K562 (cell line): ENCODE results near the gene IFNGR2. TPM values are rescaled to one million over a fixed set of nuclear protein-coding genes. Genes with fewer than 3 reads are reported as not detected.

Experiments used
- ATAC-seq: fragments of 200-7000 bp; cut with Tn5 transposase; 3 replicates; pipeline ENCODE4 v1.9.1; 2020; ENCODE audit warnings: moderate library complexity
- BruUV-seq: library from RNA; stranded (reverse); fragments of 400-500 nt; replicated peaks from 2 replicates; lab custom pipeline; 2021; lab: Mats Ljungman, UMichigan
- CTCF ChIA-PET: fragments of 300-600 bp; formaldehyde crosslinking; extraction: SDS; loops from one replicate; lab custom pipeline; 2021; ENCODE audit warnings: low intra/inter-chr PET ratio; lab: Yijun Ruan, JAX
- POLR2A ChIA-PET: fragments of 300-600, 350-650 bp; sonication (Branson Sonifier 250); formaldehyde crosslinking; extraction: SDS; loops from one replicate; lab custom pipeline; 2021; ENCODE audit warnings: antibody characterized with exemption, inconsistent platforms; lab: Yijun Ruan, JAX
- DNase-seq, 4 experiments: peaks; one replicate each; pipeline versions ENCODE4 v3.0.0 to v3.0.0-alpha.2; 2011 to 2018; ENCODE audit warnings: low spot score in 3 of 4, mixed read lengths in 3 of 4; ENCODE audit errors: extremely low read depth in 1 of 4
- FAIRE-seq: peaks from 2 replicates; lab custom pipeline; 2011; peaks lifted over from hg19 to GRCh38; lab: Jason Lieb, UNC
- H2AFZ ChIP-seq: 2 replicates; pipeline ENCODE4 v1.6.0; 2011; ENCODE audit warnings: low read depth, low read length, control low read depth, inconsistent platforms
- H3K27ac ChIP-seq: fragments of 200-600 bp; 3 replicates; pipeline ENCODE4 v1.8.0; 2011; ENCODE audit warnings: low read depth, mild to moderate bottlenecking, control low read depth, inconsistent platforms, low read length, moderate library complexity, mixed read lengths; ENCODE audit errors: extremely low read depth
- H3K27me3 ChIP-seq, 2 experiments: fragments of 300-600 bp in 1 of 2; 2 replicates in 1 of 2; 3 replicates in 1 of 2; pipeline versions ENCODE4 v1.6.0 to v1.8.0; 2011; ENCODE audit warnings: inconsistent platforms in 2 of 2, low read length in 2 of 2, mild to moderate bottlenecking in 1 of 2, mixed read lengths in 1 of 2, moderate library complexity in 1 of 2; ENCODE audit not compliant: control insufficient read depth in 2 of 2, insufficient read depth in 2 of 2
- H3K36me3 ChIP-seq: fragments of 300-600 bp; 3 replicates; pipeline ENCODE4 v1.8.0; 2011; ENCODE audit warnings: mild to moderate bottlenecking, low read length, inconsistent platforms; ENCODE audit not compliant: control insufficient read depth, insufficient read depth
- H3K4me1 ChIP-seq, 2 experiments: fragments of 200-600 bp in 1 of 2; replicated peaks in 1 of 2; 2 replicates in 1 of 2; 3 replicates in 1 of 2; pipeline versions ENCODE4 v1.5.1 to v1.8.0; 2011; ENCODE audit warnings: inconsistent platforms in 2 of 2, low read length in 2 of 2, mild to moderate bottlenecking in 1 of 2, mixed read lengths in 1 of 2, moderate library complexity in 1 of 2; ENCODE audit not compliant: control insufficient read depth in 2 of 2, insufficient read depth in 2 of 2
- H3K4me2 ChIP-seq: 2 replicates; pipeline ENCODE4 v1.6.1; 2011; ENCODE audit warnings: low read length, control low read depth, inconsistent platforms, mixed read lengths; ENCODE audit not compliant: insufficient read depth
- H3K4me3 ChIP-seq: fragments of 200-600 bp; sonication (generic), shearing (Covaris generic); 2 replicates; pipeline ENCODE4 v1.5.1; 2016; ENCODE audit warnings: control low read depth, inconsistent platforms
- H3K79me2 ChIP-seq: fragments of 200-600 bp; 3 replicates; pipeline ENCODE4 v1.8.0; 2011; ENCODE audit warnings: low read length, inconsistent platforms; ENCODE audit not compliant: control insufficient read depth, insufficient read depth
- H3K9ac ChIP-seq, 2 experiments: 2 replicates each; pipeline versions ENCODE4 v1.6.0 to v1.6.1; 2011; ENCODE audit warnings: low read depth in 2 of 2, low read length in 2 of 2, control low read depth in 1 of 2, inconsistent platforms in 1 of 2, mild to moderate bottlenecking in 1 of 2, mixed read lengths in 1 of 2; ENCODE audit not compliant: insufficient read depth in 1 of 2
- H3K9me1 ChIP-seq: one replicate; pipeline ENCODE4 v1.6.0; 2011; ENCODE audit warnings: inconsistent platforms, mild to moderate bottlenecking, low read length, moderate library complexity; ENCODE audit not compliant: control insufficient read depth, insufficient read depth
- H3K9me3 ChIP-seq: replicated peaks from 2 replicates; pipeline ENCODE4 v1.5.1; 2011; ENCODE audit warnings: low read depth, low read length, inconsistent platforms; ENCODE audit not compliant: control insufficient read depth, insufficient read depth
- H4K20me1 ChIP-seq: replicated peaks from 2 replicates; pipeline ENCODE4 v1.6.1; 2011; ENCODE audit warnings: low read length, inconsistent platforms, mixed read lengths; ENCODE audit not compliant: control insufficient read depth, insufficient read depth
- CBX3 ChIP-seq, 2 experiments: IDR thresholded peaks; 1 replicate in 1 of 2; 2 replicates in 1 of 2; pipeline ENCODE4 v1.6.1; 2012; ENCODE audit warnings: inconsistent platforms in 2 of 2, low read length in 2 of 2, borderline replicate concordance in 1 of 2, control low read depth in 1 of 2
- EZH2 ChIP-seq: IDR thresholded peaks from 2 replicates; pipeline ENCODE4 v1.6.1; 2012; ENCODE audit warnings: low read depth, mild to moderate bottlenecking, inconsistent platforms, low read length, borderline replicate concordance
- HMGN3 ChIP-seq: IDR thresholded peaks from 2 replicates; pipeline ENCODE4 v1.6.1; 2011; ENCODE audit warnings: borderline replicate concordance, low read depth, mild to moderate bottlenecking, mixed read lengths, low read length; ENCODE audit not compliant: insufficient read length; ENCODE audit errors: extremely low read depth
- HNRNPK ChIP-seq: fragments of 200-400 bp; formaldehyde crosslinking; IDR thresholded peaks from one replicate; pipeline ENCODE4 v1.6.1; 2018; ENCODE audit warnings: mild to moderate bottlenecking, low read depth, low read length; ENCODE audit not compliant: poor library complexity, severe bottlenecking
- KDM2B ChIP-seq: fragments of 250-450 bp; sonication (Bioruptor Pico); IDR thresholded peaks from 2 replicates; pipeline ENCODE4 v1.8.0; 2021; ENCODE audit warnings: mild to moderate bottlenecking, moderate library complexity
- LCOR ChIP-seq: sonication (generic); formaldehyde crosslinking; IDR thresholded peaks from 2 replicates; pipeline ENCODE4 v1.8.0; 2022; ENCODE audit warnings: mild to moderate bottlenecking, missing genetic modification reagents
- MXI1 ChIP-seq: IDR thresholded peaks from 2 replicates; pipeline ENCODE4 v1.6.1; 2011; ENCODE audit warnings: low read depth, mild to moderate bottlenecking, improper control_type of control experiment, low read length
- MYC ChIP-seq, 2 experiments: fragments of 250-450 bp in 1 of 2; sonication (Bioruptor Pico) in 1 of 2; IDR thresholded peaks; 2 replicates each; pipeline versions ENCODE4 v1.5.1 to v1.6.1; 2012 to 2021; ENCODE audit warnings: low read depth in 2 of 2, borderline replicate concordance in 1 of 2, improper control_type of control experiment in 1 of 2, low read length in 1 of 2, mild to moderate bottlenecking in 1 of 2, moderate library complexity in 1 of 2
- SIRT6 ChIP-seq: IDR thresholded peaks from one replicate; pipeline ENCODE4 v1.6.1; 2012; ENCODE audit warnings: low read depth, mild to moderate bottlenecking, control low read depth, inconsistent platforms, low read length, moderate library complexity
- THRA ChIP-seq: fragments of 450-650 bp; IDR thresholded peaks from 2 replicates; pipeline ENCODE4 v1.6.1; 2017; ENCODE audit warnings: mild to moderate bottlenecking, moderate library complexity
- THRAP3 ChIP-seq: fragments of 450-650 bp; IDR thresholded peaks from 2 replicates; pipeline ENCODE4 v1.6.1; 2016; ENCODE audit warnings: mild to moderate bottlenecking, inconsistent platforms, borderline replicate concordance
- XRCC3 ChIP-seq: fragments of 450-650 bp; IDR thresholded peaks from 2 replicates; pipeline ENCODE4 v1.6.1; 2017; ENCODE audit warnings: mild to moderate bottlenecking, moderate library complexity
- ZBTB12 ChIP-seq: fragments of 250-450 bp; sonication (Bioruptor Pico); IDR thresholded peaks from 2 replicates; pipeline ENCODE4 v1.4.0; 2020
- ZFX ChIP-seq: sonication (generic); formaldehyde crosslinking; IDR thresholded peaks from 2 replicates; pipeline ENCODE4 v1.8.0; 2022; ENCODE audit warnings: mild to moderate bottlenecking, missing genetic modification reagents, moderate library complexity
- ZNF217 ChIP-seq: sonication (generic); formaldehyde crosslinking; IDR thresholded peaks from 2 replicates; pipeline ENCODE4 v1.8.0; 2022; ENCODE audit warnings: mild to moderate bottlenecking, missing genetic modification reagents
- ZNF274 ChIP-seq: IDR thresholded peaks from 2 replicates; pipeline ENCODE4 v1.6.1; 2011; ENCODE audit warnings: low read depth, mild to moderate bottlenecking, low read length, moderate library complexity, borderline replicate concordance
- ZNF764 ChIP-seq: fragments of 250-450 bp; sonication (Bioruptor Pico); IDR thresholded peaks from 2 replicates; pipeline ENCODE4 v1.4.0; 2020; ENCODE audit warnings: low read depth, mild to moderate bottlenecking, moderate library complexity
- WGBS: fragments of 100-300 bp; shearing (Covaris generic); methylation state at CpG from one replicate; pipeline ENCODE4 v1.1.6; 2016; ENCODE audit warnings: low coverage, mixed read lengths; ENCODE audit not compliant: insufficient coverage; ENCODE audit errors: missing lambda C conversion rate; 5-methylcytosine and 5-hydroxymethylcytosine counted together
- in situ Hi-C: fragments of 300-500 bp; cut with MboI; formaldehyde crosslinking; loops from 4 replicates; pipeline ENCODE4 v1.15.0; 2018; ENCODE audit warnings: inconsistent platforms, mixed read lengths
- intact Hi-C: fragments of 100-400 bp; cut with micrococcal nuclease; formaldehyde crosslinking; loops from 2 replicates; pipeline ENCODE4 v1.14.2; 2022
- polyA plus RNA-seq, 8 experiments: library from polyadenylated mRNA; depleted of rRNA in 4 of 8; stranded (reverse) in 5 of 8; unstranded in 3 of 8; fragments of >200 nt; fragmentation: Nextera tagmentation in 2 of 8; fragmentation: Illumina TruSeq in 1 of 8; extraction: Ambion mirVana in 2 of 8; extraction: Trizol in 1 of 8; gene quantifications; 2 replicates each; pipeline versions ENCODE4 v1.2.1 to v1.2.3, GENCODE V29; 2011 to 2014; ENCODE audit warnings: inconsistent platforms in 1 of 8, missing spikeins in 1 of 8
- total RNA-seq, 7 experiments: library from RNA; depleted of rRNA in 6 of 7; stranded (reverse); fragments of >200 nt in 6 of 7; fragmentation: Illumina TruSeq in 2 of 7; extraction: Trizol in 2 of 7; gene quantifications; 2 replicates each; pipeline versions ENCODE4 v1.2.1 to v1.2.3, GENCODE V29; 2011 to 2021; ENCODE audit warnings: low replicate concordance in 1 of 7

IFNGR2 gene
- total and polyA plus RNA-seq, 9 of the 15 experiments (the other 6 are each of a cell fraction or from before 2014, with no cell fraction given), result 6.7 to 58.0 (median 28.5) TPM

DNA sequence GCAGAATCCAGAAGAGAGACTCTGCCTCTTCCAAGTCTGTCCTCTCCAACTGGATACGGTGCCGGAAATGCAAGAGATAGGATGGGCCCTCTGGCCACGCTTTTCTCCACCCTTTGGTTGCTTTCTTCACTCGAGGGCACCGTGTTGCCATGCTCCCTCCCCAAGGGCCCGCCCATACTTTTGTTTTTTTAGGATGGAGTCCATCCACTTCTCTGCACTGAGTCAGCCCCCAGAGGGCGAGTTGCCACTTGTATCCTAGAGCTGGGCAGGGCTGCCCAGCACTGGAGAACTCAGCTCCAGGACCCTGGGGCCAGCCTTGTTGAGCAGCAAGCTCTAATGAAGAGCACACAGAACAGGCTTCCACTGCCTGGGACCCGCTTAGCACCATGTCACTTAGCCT is 25.5 kb downstream of the IFNGR2 start:
- no peaks in the 10 kb centered on the region for H3K4me1 ChIP-seq
- no peaks in the 10 kb centered on the region for H3K9me1 ChIP-seq
- no peak; the same call in 2 of the 3 replicates for ATAC-seq
- no peaks in the 10 kb centered on the region for H3K79me2 ChIP-seq
- H3K36me3 ChIP-seq, result peaks cover 70% of the 10 kb centered on the region
- DNase-seq, result no peak
- BruUV-seq, result no TSS peak
- no peak overlapping the region for H3K27ac ChIP-seq
- no peaks in the 10 kb centered on the region for H3K9me3 ChIP-seq
- FAIRE-seq, result no peak
- no peak overlapping the region for H3K9ac ChIP-seq
- H3K4me2 ChIP-seq, result no peak overlapping the region
- no peaks in the 10 kb centered on the region for H4K20me1 ChIP-seq
- 79% methylated on average over 8 of the region's 8 CpGs for WGBS
- ChIA-PET POLR2A (interaction anchor here (0.7 to 2.6 kb wide), 3 partner anchors 15 to 229 kb away, joined by 3 to 8 read pairs (median 3); no protein-coding TSS in a partner anchor), CTCF (no interaction called here)
- no peaks in the 10 kb centered on the region for H3K27me3 ChIP-seq
- intact Hi-C loops (no loop called here), in situ Hi-C loops (no loop called here)
- TF ChIP-seq LCOR (CRISPR knock-in tag), result no peak
- no peak for TF ChIP-seq XRCC3
- TF ChIP-seq THRA, result no peak
- no peak for TF ChIP-seq ZFX
- TF ChIP-seq ZNF274, result no peak
- TF ChIP-seq KDM2B (CRISPR knock-in tag), result no peak
- TF ChIP-seq HMGN3, result no peak
- TF ChIP-seq CBX3 (IDR thresholded peaks at IDR 0.05; ENCODE audit: borderline replicate concordance in 1 of 2, low read length in 2 of 2), result no peak
- TF ChIP-seq MYC (IDR thresholded peaks at IDR 0.05; ENCODE audit: low read depth, low read length), result no peak
- no peak for TF ChIP-seq MYC (CRISPR knock-in tag; IDR thresholded peaks at IDR 0.05; ENCODE audit: borderline replicate concordance, low read depth)
- TF ChIP-seq HNRNPK, result no peak
- TF ChIP-seq SIRT6, result no peak
- no peak for TF ChIP-seq MXI1
- no peak for TF ChIP-seq ZNF217 (CRISPR knock-in tag)
- TF ChIP-seq ZBTB12 (CRISPR knock-in tag), result no peak
- TF ChIP-seq ZNF764, result no peak
- no peak for TF ChIP-seq EZH2
- no peak for TF ChIP-seq THRAP3
- no peak overlapping the region for H2AFZ ChIP-seq
- no peak overlapping the region for H3K4me3 ChIP-seq
